Neutrophil (primary cell): ENCODE measurements around the gene SERPINB6.

ENCODE experiments used
- H3K27ac ChIP-seq: fragments of 200-600 bp; sonication (generic); 2 replicates; pipeline ENCODE4 v1.5.1; 2016; ENCODE audit warnings: mild to moderate bottlenecking, moderate library complexity
- H3K27me3 ChIP-seq: fragments of 200-600 bp; sonication (generic); 2 replicates; pipeline ENCODE4 v1.6.0; 2016; ENCODE audit warnings: mild to moderate bottlenecking
- H3K36me3 ChIP-seq: fragments of 200-600 bp; sonication (generic); 2 replicates; pipeline ENCODE4 v1.5.1; 2017
- H3K4me1 ChIP-seq, 2 experiments: fragments of 200-600 bp in 1 of 2; sonication (generic) in 1 of 2; 1 replicate in 1 of 2; 2 replicates in 1 of 2; pipeline versions ENCODE4 v1.5.1 to v1.6.1; 2013 to 2016; ENCODE audit warnings: low read depth in 1 of 2, low read length in 1 of 2, mild to moderate bottlenecking in 1 of 2, moderate library complexity in 1 of 2; ENCODE audit not compliant: control insufficient read depth in 1 of 2, insufficient read depth in 1 of 2
- H3K4me3 ChIP-seq, 2 experiments: fragments of 200-600 bp in 1 of 2; sonication (generic) in 1 of 2; 1 replicate in 1 of 2; 2 replicates in 1 of 2; pipeline ENCODE4 v1.5.1; 2013 to 2016; ENCODE audit warnings: low read depth in 1 of 2, low read length in 1 of 2, mild to moderate bottlenecking in 1 of 2, moderate library complexity in 1 of 2
- H3K9me3 ChIP-seq: fragments of 200-600 bp; sonication (generic); 2 replicates; pipeline ENCODE4 v1.5.1; 2016
- TF ChIP-seq, protein P1 (sequence below): fragments of 200-600 bp; sonication (generic); IDR thresholded peaks from 2 replicates; pipeline ENCODE4 v1.5.1; 2016; ENCODE audit warnings: antibody characterized with exemption

Gene SERPINB6

DNA sequence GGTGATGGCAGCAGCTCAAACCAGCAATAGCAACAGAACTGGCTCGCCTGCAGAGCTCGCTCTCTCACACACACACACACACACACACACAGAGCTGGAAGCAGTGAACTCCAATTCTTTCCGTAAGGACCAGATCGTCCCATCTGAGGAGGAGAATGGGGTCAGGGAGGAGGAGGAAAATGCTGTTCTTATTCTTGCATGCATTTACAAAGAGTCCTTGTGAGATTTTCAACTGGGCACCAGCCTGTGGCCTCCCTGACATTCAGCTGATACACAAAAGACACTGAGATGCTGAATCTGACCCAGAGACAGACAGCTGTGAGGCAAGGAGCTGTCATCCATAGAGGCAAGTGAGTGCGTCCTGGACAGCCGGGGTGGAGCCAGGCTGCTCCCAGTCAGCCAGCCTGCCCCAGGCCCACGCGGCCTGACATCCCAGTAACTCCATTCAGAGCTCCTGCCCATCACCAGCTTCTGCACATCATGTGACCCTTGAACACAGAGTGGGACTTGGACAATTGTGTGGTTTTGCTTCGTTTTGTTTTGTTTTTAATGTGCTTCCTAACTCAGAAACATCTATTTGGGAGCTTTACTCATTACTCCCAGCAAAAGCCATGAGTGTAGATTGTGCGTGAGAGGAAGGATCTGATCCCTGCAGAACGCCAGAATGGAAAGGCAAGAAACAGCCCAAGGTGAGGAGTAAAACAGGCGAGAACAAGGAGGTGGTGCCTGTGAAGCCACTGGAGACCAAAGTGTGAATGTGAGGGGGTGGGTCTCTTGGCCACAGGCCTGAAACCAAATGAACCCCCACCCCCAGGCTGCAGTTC lies 70.3 kb downstream of the SERPINB6 start:
- Histone ChIP-seq H3K27me3 (peaks cover 54% of the 10 kb centered on the region), H3K36me3 (no peaks in the 10 kb centered on the region), H3K9me3 (no peaks in the 10 kb centered on the region), H3K27ac (no peak overlapping the region), H3K4me3 (no peak overlapping the region), H3K4me1 (peaks cover 35 to 36% of the 10 kb centered on the region in 2 experiments)
- TF ChIP-seq, protein P1, sequence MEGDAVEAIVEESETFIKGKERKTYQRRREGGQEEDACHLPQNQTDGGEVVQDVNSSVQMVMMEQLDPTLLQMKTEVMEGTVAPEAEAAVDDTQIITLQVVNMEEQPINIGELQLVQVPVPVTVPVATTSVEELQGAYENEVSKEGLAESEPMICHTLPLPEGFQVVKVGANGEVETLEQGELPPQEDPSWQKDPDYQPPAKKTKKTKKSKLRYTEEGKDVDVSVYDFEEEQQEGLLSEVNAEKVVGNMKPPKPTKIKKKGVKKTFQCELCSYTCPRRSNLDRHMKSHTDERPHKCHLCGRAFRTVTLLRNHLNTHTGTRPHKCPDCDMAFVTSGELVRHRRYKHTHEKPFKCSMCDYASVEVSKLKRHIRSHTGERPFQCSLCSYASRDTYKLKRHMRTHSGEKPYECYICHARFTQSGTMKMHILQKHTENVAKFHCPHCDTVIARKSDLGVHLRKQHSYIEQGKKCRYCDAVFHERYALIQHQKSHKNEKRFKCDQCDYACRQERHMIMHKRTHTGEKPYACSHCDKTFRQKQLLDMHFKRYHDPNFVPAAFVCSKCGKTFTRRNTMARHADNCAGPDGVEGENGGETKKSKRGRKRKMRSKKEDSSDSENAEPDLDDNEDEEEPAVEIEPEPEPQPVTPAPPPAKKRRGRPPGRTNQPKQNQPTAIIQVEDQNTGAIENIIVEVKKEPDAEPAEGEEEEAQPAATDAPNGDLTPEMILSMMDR: no peak

DNA sequence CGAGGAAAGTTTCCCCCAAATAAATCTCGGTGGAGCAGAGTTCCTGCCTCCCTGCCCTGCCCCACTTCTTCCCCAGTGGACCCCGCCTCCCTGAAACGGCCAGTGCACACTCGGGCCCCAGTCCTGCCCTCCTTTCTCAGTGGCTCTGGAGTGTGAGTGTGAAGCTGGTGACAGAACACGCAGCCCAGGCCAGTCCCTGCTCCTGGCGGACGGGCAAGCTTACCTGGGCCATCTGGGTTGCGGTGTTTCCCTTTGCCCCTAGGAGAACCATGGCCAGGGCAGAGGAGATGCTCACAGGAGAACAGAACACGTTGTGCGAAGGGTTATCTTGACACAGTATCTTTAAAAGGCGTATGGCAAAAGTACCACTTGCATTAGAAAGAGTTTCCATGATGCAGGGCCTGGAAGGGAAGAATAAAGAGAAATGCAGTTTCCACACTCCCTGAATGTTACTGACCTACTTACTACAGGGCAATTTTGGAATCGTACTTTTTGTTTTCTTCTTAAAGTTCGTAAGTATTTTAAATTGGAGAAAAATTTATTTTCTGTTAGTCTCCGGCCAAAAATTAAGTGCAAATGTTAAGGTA lies 71.1 kb downstream of the SERPINB6 start:
- Histone ChIP-seq H3K27me3 (peaks cover 47% of the 10 kb centered on the region), H3K9me3 (no peaks in the 10 kb centered on the region), H3K36me3 (no peaks in the 10 kb centered on the region), H3K4me1 (peaks cover 35 to 36% of the 10 kb centered on the region in 2 experiments), H3K27ac (no peak overlapping the region), H3K4me3 (no peak overlapping the region)
- TF ChIP-seq, protein P1: no peak

DNA sequence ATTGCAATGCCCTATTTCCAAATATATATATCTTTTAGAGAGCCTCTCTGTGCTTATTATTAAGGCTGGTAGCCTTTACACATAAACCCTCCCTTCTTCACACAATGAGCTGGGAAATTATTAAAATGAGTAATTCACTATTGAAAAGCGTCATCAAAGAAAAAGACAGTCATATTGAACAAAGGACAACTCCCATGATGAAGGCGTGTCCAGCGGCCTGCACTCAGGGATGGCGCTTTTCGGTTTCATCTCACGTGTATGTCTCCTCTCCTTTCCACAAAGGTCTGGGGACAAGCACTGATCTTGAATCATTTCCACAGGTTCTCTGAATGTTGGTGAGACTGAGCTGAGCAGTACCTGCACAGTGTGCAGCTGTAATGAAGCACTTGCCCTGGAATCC lies 71.8 kb downstream of the SERPINB6 start:
- H3K36me3 ChIP-seq: no peaks in the 10 kb centered on the region

More for the DNA sequence above, 71.8 kb downstream of the SERPINB6 start:
- Histone ChIP-seq H3K9me3 (no peaks in the 10 kb centered on the region), H3K4me1 (peaks cover 35 to 36% of the 10 kb centered on the region in 2 experiments), H3K27ac (no peak overlapping the region), H3K4me3 (no peak overlapping the region), H3K27me3 (peaks cover 39% of the 10 kb centered on the region)
- TF ChIP-seq, protein P1: no peak
